OCI-LY1 (cell line): Measurements from ENCODE around the gene ASIC5.

Source experiments
- EZH2 ChIP-seq: fragments of 200-600 bp; sonication (generic), shearing (Covaris generic); IDR thresholded peaks from 2 replicates; pipeline ENCODE4 v1.8.0; 2017; ENCODE audit warnings: borderline replicate concordance, mixed run types, mild to moderate bottlenecking, antibody characterized with exemption, low read length, moderate library complexity, mixed read lengths
- TF ChIP-seq, protein P1 (sequence below): fragments of 200-600 bp; sonication (generic), shearing (Covaris generic); IDR thresholded peaks from 2 replicates; pipeline ENCODE4 v1.5.1; 2017; ENCODE audit warnings: mild to moderate bottlenecking, antibody characterized with exemption, low read length, moderate library complexity, mixed read lengths

DNA sequence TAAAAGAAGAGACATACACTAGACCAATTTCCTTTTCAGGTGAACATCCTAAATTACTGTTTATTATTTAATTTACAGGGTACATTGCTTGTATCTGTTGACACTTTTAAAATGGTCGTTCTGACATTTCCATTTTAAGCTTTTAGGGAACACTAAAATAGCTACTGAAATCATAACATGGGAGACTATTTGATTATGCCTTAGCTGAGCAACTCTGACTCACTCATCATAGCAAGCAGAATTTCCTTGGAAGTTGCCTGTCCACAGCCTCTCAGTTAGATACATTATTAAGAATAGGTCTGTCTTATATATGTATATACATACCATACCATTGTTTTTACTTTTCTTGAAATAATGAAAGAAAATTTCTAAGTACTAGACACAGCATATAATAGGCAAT lies 85.3 kb downstream of the ASIC5 start:
- TF ChIP-seq, protein P1, sequence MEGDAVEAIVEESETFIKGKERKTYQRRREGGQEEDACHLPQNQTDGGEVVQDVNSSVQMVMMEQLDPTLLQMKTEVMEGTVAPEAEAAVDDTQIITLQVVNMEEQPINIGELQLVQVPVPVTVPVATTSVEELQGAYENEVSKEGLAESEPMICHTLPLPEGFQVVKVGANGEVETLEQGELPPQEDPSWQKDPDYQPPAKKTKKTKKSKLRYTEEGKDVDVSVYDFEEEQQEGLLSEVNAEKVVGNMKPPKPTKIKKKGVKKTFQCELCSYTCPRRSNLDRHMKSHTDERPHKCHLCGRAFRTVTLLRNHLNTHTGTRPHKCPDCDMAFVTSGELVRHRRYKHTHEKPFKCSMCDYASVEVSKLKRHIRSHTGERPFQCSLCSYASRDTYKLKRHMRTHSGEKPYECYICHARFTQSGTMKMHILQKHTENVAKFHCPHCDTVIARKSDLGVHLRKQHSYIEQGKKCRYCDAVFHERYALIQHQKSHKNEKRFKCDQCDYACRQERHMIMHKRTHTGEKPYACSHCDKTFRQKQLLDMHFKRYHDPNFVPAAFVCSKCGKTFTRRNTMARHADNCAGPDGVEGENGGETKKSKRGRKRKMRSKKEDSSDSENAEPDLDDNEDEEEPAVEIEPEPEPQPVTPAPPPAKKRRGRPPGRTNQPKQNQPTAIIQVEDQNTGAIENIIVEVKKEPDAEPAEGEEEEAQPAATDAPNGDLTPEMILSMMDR = no peak
- TF ChIP-seq EZH2 = no peak
